Ishikawa (cell line): Measurements from ENCODE around the gene DOCK1.

ENCODE experiments used
- CEBPB ChIP-seq: IDR thresholded peaks from 2 replicates; pipeline ENCODE4 v1.6.1; 2012
- CREB1 ChIP-seq: IDR thresholded peaks from 2 replicates; pipeline ENCODE4 v1.6.1; 2012; ENCODE audit warnings: low read depth
- EGR1 ChIP-seq: IDR thresholded peaks from 2 replicates; pipeline ENCODE4 v1.6.1; 2012
- EP300 ChIP-seq: IDR thresholded peaks from 2 replicates; pipeline ENCODE4 v1.6.1; 2012; ENCODE audit warnings: borderline replicate concordance
- FOXM1 ChIP-seq: IDR thresholded peaks from 2 replicates; pipeline ENCODE4 v1.6.1; 2012; ENCODE audit warnings: low read depth, borderline replicate concordance
- NFIC ChIP-seq: IDR thresholded peaks from 2 replicates; pipeline ENCODE4 v1.6.1; 2012
- RAD21 ChIP-seq: IDR thresholded peaks from 2 replicates; pipeline ENCODE4 v1.6.1; 2012; ENCODE audit warnings: low read depth
- TAF1 ChIP-seq: IDR thresholded peaks from 2 replicates; pipeline ENCODE4 v1.6.1; 2012; ENCODE audit warnings: low read depth, mild to moderate bottlenecking
- TCF12 ChIP-seq: IDR thresholded peaks from 2 replicates; pipeline ENCODE4 v1.6.1; 2012; ENCODE audit warnings: low read depth
- YY1 ChIP-seq: IDR thresholded peaks from 2 replicates; pipeline ENCODE4 v1.6.1; 2012; ENCODE audit warnings: low read depth
- TF ChIP-seq, protein P1 (sequence below): IDR thresholded peaks from 2 replicates; pipeline ENCODE4 v1.6.1; 2012
- TF ChIP-seq, protein P2 (sequence below): IDR thresholded peaks from 2 replicates; pipeline ENCODE4 v1.6.1; 2012; ENCODE audit warnings: low read depth, mild to moderate bottlenecking

GRCh38 chr10:127337801-127338200 lies 432.6 kb downstream of the DOCK1 start:
- TF ChIP-seq, protein P1, sequence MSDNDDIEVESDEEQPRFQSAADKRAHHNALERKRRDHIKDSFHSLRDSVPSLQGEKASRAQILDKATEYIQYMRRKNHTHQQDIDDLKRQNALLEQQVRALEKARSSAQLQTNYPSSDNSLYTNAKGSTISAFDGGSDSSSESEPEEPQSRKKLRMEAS = no peak
- TF ChIP-seq RAD21 (no peak), TAF1 (no peak), EP300 (no peak), FOXM1 (no peak), CREB1 (no peak), CEBPB (no peak), TCF12 (no peak), YY1 (no peak), NFIC (no peak), EGR1 (no peak)
- TF ChIP-seq, protein P2, sequence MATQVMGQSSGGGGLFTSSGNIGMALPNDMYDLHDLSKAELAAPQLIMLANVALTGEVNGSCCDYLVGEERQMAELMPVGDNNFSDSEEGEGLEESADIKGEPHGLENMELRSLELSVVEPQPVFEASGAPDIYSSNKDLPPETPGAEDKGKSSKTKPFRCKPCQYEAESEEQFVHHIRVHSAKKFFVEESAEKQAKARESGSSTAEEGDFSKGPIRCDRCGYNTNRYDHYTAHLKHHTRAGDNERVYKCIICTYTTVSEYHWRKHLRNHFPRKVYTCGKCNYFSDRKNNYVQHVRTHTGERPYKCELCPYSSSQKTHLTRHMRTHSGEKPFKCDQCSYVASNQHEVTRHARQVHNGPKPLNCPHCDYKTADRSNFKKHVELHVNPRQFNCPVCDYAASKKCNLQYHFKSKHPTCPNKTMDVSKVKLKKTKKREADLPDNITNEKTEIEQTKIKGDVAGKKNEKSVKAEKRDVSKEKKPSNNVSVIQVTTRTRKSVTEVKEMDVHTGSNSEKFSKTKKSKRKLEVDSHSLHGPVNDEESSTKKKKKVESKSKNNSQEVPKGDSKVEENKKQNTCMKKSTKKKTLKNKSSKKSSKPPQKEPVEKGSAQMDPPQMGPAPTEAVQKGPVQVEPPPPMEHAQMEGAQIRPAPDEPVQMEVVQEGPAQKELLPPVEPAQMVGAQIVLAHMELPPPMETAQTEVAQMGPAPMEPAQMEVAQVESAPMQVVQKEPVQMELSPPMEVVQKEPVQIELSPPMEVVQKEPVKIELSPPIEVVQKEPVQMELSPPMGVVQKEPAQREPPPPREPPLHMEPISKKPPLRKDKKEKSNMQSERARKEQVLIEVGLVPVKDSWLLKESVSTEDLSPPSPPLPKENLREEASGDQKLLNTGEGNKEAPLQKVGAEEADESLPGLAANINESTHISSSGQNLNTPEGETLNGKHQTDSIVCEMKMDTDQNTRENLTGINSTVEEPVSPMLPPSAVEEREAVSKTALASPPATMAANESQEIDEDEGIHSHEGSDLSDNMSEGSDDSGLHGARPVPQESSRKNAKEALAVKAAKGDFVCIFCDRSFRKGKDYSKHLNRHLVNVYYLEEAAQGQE = no peak
